Activated T-helper 1 cell treated with anti-CD3 and anti-CD28 coated beads, Interleukin-12 subunit alpha, Interleukin-12 subunit beta, Interleukin-2, Interleukin-4 antibody, amounts not matched to agents 30 ng/mL and 10 ng/mL and 1 ng/mL, durations not matched to agents 14 hours and 24 hours and 36 hours (primary cell): Measurements from ENCODE around the gene ATP2A2. TPM values are rescaled to one million over a fixed set of nuclear protein-coding genes. Genes with fewer than 3 reads are reported as not detected.
"Not testable (repeated sequence)": the region's sequence is repeated elsewhere in the genome, so short reads cannot be mapped to it uniquely, and the experiment has no call there.

ENCODE experiments used
- DNase-seq: peaks from one replicate; pipeline ENCODE4 v3.0.0; 2021; ENCODE audit warnings: low spot score
- H3K27ac Mint-ChIP-seq: one replicate; pipeline ENCODE4 v1.8.0; 2021; ENCODE audit warnings: mild to moderate bottlenecking, mixed read lengths
- H3K27me3 Mint-ChIP-seq: one replicate; pipeline ENCODE4 v1.8.0; 2022; ENCODE audit warnings: mild to moderate bottlenecking, moderate library complexity, mixed read lengths; ENCODE audit not compliant: insufficient read depth
- H3K36me3 Mint-ChIP-seq: one replicate; pipeline ENCODE4 v1.8.0; 2021; ENCODE audit warnings: low read depth, mixed read lengths
- H3K4me1 Mint-ChIP-seq: one replicate; pipeline ENCODE4 v1.8.0; 2021; ENCODE audit warnings: low read depth, mixed read lengths
- H3K4me3 Mint-ChIP-seq: one replicate; pipeline ENCODE4 v1.8.0; 2021; ENCODE audit warnings: mild to moderate bottlenecking, moderate library complexity, mixed read lengths
- H3K9me3 Mint-ChIP-seq: one replicate; pipeline ENCODE4 v1.8.0; 2021; ENCODE audit warnings: mixed read lengths
- intact Hi-C: fragments of 100-400 bp; cut with micrococcal nuclease; formaldehyde crosslinking; loops from one replicate; pipeline ENCODE4 v1.15.1; 2024
- total RNA-seq: library from RNA; stranded (reverse); gene quantifications from 2 replicates; pipeline ENCODE4 v1.2.3, GENCODE V29; 2022

ATP2A2 gene
- total RNA-seq, 1 donor from 2014 or later: 208 TPM

DNA sequence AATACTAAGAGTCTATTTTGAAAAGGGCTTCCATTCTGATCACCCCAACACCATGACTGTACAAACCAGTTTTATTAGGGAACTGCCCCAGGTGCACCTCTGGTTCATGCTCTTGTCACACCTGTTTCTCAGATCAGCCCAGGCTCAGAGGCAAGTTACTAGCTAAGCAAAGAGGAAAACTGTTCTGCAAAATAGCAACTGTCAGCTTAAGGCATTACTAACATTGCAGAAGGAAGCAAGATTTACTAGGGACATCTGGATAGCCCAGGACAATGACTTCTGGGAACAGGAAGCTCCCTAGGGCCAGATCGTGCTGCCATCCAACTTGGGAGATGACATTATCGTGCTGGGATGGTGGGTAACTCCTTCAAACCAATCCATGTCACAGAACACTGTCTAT is 92.4 kb downstream of the ATP2A2 start:
- intact Hi-C loops: no loop called here
- Mint-ChIP-seq H3K4me1 (no peaks in the 10 kb centered on the region), H3K27ac (no peak overlapping the region), H3K36me3 (peaks cover 31% of the 10 kb centered on the region), H3K9me3 (no peaks in the 10 kb centered on the region), H3K27me3 (no peaks in the 10 kb centered on the region), H3K4me3 (no peak overlapping the region)
- DNase-seq: no peak

DNA sequence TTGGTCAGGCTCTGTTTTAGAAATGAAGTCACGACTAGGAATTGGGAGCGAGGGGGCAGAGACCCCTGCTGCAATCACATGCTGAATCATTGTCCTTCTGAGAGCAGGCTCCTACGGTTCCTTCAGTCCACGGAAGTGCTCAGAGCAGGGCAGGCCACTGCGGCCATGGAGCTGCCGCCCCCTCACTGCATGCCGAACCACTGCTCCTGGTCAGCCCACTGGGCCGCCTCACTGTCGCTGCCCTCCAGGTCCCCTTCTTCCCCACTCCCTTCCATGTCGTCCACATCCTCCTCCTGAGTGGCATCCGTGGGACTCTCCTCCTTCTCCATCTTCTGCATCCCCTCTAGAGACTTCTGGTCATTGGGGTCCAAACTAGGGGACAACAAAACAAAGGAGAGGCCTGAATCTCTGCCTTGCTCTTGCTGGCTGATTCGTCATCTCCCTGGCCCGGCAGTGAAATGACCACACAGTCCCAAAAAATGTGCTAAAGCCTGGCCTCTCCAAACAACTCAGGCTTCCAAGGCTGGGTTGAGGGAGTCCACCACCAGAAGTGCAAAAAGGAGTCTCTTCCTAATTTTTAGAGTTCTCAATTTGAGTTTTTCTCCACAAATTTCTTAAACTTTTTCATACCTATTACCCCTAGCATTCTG is 93.0 kb downstream of the ATP2A2 start:
- Mint-ChIP-seq H3K27me3 (no peaks in the 10 kb centered on the region), H3K36me3 (peaks cover 36% of the 10 kb centered on the region), H3K4me3 (no peak overlapping the region), H3K27ac (no peak overlapping the region), H3K4me1 (no peaks in the 10 kb centered on the region), H3K9me3 (no peaks in the 10 kb centered on the region)
- no peak for DNase-seq
- intact Hi-C loops: no loop called here

DNA sequence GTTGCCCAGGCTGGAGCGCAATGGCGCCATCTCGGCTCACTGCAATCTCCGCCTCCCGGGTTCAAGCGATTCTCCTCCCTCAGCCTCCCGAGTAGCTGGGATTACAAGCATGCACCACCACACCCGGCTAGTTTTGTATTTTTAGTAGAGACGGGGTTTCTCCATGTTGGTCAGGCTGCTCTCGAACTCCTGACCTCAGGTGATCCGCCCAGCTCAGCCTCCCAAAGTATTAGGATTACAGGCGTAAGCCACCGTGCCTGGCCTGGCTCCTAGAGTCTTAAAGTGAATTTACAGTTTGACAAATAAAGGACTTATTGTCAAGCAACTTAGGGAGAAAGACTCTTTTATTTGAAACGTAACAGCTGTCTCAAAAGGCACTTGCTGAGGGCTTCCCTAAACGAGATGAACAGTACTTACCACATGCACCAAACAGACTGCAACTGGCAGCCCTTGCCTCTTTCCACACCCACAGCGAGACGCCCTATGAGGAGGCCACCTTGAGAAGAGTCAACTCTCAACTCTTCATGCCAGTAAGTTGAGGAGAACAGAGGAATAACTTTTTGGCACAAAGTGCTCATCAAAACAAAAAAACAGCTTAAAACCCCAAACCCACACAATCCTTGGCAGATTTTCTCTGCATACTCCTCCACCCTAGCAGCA is 97.2 kb downstream of the ATP2A2 start:
- H3K4me1 Mint-ChIP-seq, H3K4me3 Mint-ChIP-seq, H3K27ac Mint-ChIP-seq, intact Hi-C loops, DNase-seq, H3K27me3 Mint-ChIP-seq, H3K9me3 Mint-ChIP-seq: not testable (repeated sequence)
- H3K36me3 Mint-ChIP-seq: peaks cover 53% of the 10 kb centered on the region

- no peak for DNase-seq
- Mint-ChIP-seq H3K4me1 (peaks cover 7% of the 10 kb centered on the region), H3K36me3 (peaks cover 51% of the 10 kb centered on the region), H3K27me3 (no peaks in the 10 kb centered on the region), H3K4me3 (no peak overlapping the region), H3K9me3 (no peaks in the 10 kb centered on the region), H3K27ac (no peak overlapping the region)
- intact Hi-C loops: no loop called here
These were observed 98.2 kb downstream of the ATP2A2 start for GRCh38 chr12:110379197-110379596.

DNA sequence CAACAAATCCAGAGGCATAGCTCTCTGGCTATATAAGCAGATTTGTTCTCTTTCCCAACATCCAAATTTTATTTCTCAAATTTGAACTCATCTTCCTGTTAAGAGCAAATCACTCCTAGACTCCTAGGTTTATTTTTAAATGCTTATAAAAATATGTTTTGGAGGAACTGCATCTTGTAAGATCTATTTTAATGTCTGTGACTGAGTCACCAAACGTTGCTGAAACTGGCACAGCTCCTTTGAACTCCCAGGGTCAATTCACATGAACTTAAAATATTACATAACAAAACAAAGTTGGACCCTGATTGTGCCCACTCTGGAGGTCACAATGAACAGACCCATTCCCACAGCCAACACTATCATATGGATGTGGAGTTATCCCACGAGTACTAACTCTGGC is 98.6 kb downstream of the ATP2A2 start:
- H3K4me1 Mint-ChIP-seq: peaks cover 10% of the 10 kb centered on the region
- H3K9me3 Mint-ChIP-seq: no peaks in the 10 kb centered on the region
- H3K27ac Mint-ChIP-seq: no peak overlapping the region
- DNase-seq: no peak
- peaks cover 50% of the 10 kb centered on the region for H3K36me3 Mint-ChIP-seq
- intact Hi-C loops: no loop called here
- no peak overlapping the region for H3K4me3 Mint-ChIP-seq
- no peaks in the 10 kb centered on the region for H3K27me3 Mint-ChIP-seq

DNA sequence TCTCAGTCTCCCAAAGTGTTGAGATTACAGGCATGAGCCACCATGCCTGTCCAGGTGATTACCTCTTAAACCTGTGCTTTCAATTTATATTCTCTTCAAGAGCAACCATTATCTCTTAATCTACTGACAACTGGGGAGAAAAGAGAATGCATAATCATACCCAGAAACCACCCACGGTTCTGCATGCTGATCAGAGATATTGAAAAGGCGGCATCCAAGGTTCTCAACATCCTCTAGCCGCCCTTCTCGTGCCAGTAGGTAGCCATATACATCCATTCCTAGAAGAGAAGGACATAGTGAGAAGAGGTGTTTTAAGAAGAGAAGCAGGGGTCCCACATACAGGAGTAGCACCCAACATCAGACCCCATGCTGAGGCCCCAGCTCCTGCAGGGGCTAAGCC is 101.6 kb downstream of the ATP2A2 start:
- DNase-seq: no peak
- Mint-ChIP-seq H3K9me3 (no peaks in the 10 kb centered on the region), H3K36me3 (peaks cover 52% of the 10 kb centered on the region), H3K27me3 (no peaks in the 10 kb centered on the region), H3K4me1 (peaks cover 18% of the 10 kb centered on the region), H3K4me3 (no peak overlapping the region), H3K27ac (peak overlapping the region; percentile 71)
- intact Hi-C loops: no loop called here

Other genes with a start within 250 kb of the ATP2A2 start
- gene C12orf76, start 232.7 kb upstream of the ATP2A2 start, total RNA-seq: 20.3 and 20.8 TPM in 2 replicates
- 0.91 and 1.2 TPM in 2 replicates for gene IFT81, start 156.9 kb upstream of the ATP2A2 start, total RNA-seq
- 72.0 and 72.6 TPM in 2 replicates for gene ANAPC7, start 122.5 kb downstream of the ATP2A2 start, total RNA-seq
- gene ARPC3, start 169.1 kb downstream of the ATP2A2 start, total RNA-seq: 279 and 290 TPM in 2 replicates
- 50.3 and 55.5 TPM in 2 replicates for gene GPN3, start 187.0 kb downstream of the ATP2A2 start, total RNA-seq
- gene FAM216A, start 187.6 kb downstream of the ATP2A2 start, total RNA-seq: 40.8 and 45.9 TPM in 2 replicates
- gene VPS29, start 220.9 kb downstream of the ATP2A2 start, total RNA-seq: 109 and 111 TPM in 2 replicates
- gene RAD9B, start 221.1 kb downstream of the ATP2A2 start, total RNA-seq: 0.88 and 1.4 TPM in 2 replicates